Stimulated activated CD8-positive, alpha-beta memory T cell treated with anti-CD3 and anti-CD28 coated beads, Interleukin-4, amount 100 ng/mL, for 1 hour (primary cell): ENCODE data around the gene ZNF593OS.

Experiments used
- DNase-seq, 2 donors: peaks; one replicate each; pipeline ENCODE4 v3.0.0-alpha.2; 2020; ENCODE audit warnings: low read depth in 2 of 2, low spot score in 1 of 2

ZNF593OS gene

GRCh38 chr1:26171084-26172072 lies at the start of gene ZNF593OS:
TSS of gene ZNF593OS (minus strand) at chr1:26171832. CDS start at chr1:26171661, 171 bp downstream.
- no peak for DNase-seq

- DNase-seq = no peak
These were observed 49.5 kb upstream of the ZNF593OS start for GRCh38 chr1:26221094-26221493.

GRCh38 chr1:26220199-26220912 lies 48.7 kb upstream of the ZNF593OS start:
- no peak for DNase-seq

- DNase-seq = no peak
These were observed 47.4 kb upstream of the ZNF593OS start for GRCh38 chr1:26218906-26219494.

GRCh38 chr1:26215246-26215645 lies 43.6 kb upstream of the ZNF593OS start:
- DNase-seq = no peak

GRCh38 chr1:26213335-26213905 lies 41.8 kb upstream of the ZNF593OS start:
- DNase-seq = no peak

- DNase-seq = no peak
These were observed 41.1 kb upstream of the ZNF593OS start for GRCh38 chr1:26212726-26213125.

- no peak for DNase-seq
These were observed 38.7 kb upstream of the ZNF593OS start for GRCh38 chr1:26210147-26210870.

- DNase-seq = no peak
These were observed 32.1 kb upstream of the ZNF593OS start for GRCh38 chr1:26203642-26204318.

GRCh38 chr1:26200413-26200812 lies 28.8 kb upstream of the ZNF593OS start:
- no peak for DNase-seq

GRCh38 chr1:26197813-26198212 lies 26.2 kb upstream of the ZNF593OS start:
- DNase-seq = no peak

- DNase-seq = no peak
These were observed 25.7 kb upstream of the ZNF593OS start for GRCh38 chr1:26197301-26197700.

GRCh38 chr1:26195805-26196204 lies 24.2 kb upstream of the ZNF593OS start:
- no peak for DNase-seq

GRCh38 chr1:26191739-26192138 lies 20.1 kb upstream of the ZNF593OS start:
- no peak for DNase-seq

- no peak for DNase-seq
These were observed 18.8 kb upstream of the ZNF593OS start, which contains the start of gene CATSPER4 for GRCh38 chr1:26190373-26190987. TSS of gene CATSPER4 (plus strand) at chr1:26190602. CDS start at chr1:26190628, 26 bp downstream.

- DNase-seq = no peak
These were observed 18.2 kb upstream of the ZNF593OS start for GRCh38 chr1:26189751-26190275.

- DNase-seq = no peak
These were observed 17.7 kb upstream of the ZNF593OS start for GRCh38 chr1:26189331-26189730.

- no peak for DNase-seq
These were observed 16.8 kb upstream of the ZNF593OS start for GRCh38 chr1:26188477-26188876.

- DNase-seq = no peak
These were observed 16.2 kb upstream of the ZNF593OS start for GRCh38 chr1:26187882-26188281.
